Measurements from ENCODE around the gene MROH9. TPM values are rescaled to one million over a fixed set of nuclear protein-coding genes. Genes with fewer than 3 reads are reported as not detected.

MROH9 gene
- total RNA-seq (ENCODE audit: unreplicated experiment): not detected
- long read RNA-seq: 0 reads

GRCh38 chr1:170935231-170935630 lies at the start of gene MROH9:
TSS of gene MROH9 (plus strand) at chr1:170935534. CDS start at chr1:170945557, 10,023 bp downstream.
- Mint-ChIP-seq H3K27me3 (ENCODE audit: unreplicated experiment) (no peaks in the 10 kb centered on the region), H3K9me3 (ENCODE audit: unreplicated experiment) (no peaks in the 10 kb centered on the region)
- TF ChIP-seq, protein P1, sequence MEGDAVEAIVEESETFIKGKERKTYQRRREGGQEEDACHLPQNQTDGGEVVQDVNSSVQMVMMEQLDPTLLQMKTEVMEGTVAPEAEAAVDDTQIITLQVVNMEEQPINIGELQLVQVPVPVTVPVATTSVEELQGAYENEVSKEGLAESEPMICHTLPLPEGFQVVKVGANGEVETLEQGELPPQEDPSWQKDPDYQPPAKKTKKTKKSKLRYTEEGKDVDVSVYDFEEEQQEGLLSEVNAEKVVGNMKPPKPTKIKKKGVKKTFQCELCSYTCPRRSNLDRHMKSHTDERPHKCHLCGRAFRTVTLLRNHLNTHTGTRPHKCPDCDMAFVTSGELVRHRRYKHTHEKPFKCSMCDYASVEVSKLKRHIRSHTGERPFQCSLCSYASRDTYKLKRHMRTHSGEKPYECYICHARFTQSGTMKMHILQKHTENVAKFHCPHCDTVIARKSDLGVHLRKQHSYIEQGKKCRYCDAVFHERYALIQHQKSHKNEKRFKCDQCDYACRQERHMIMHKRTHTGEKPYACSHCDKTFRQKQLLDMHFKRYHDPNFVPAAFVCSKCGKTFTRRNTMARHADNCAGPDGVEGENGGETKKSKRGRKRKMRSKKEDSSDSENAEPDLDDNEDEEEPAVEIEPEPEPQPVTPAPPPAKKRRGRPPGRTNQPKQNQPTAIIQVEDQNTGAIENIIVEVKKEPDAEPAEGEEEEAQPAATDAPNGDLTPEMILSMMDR (IDR thresholded peaks at IDR 0.05; ENCODE audit: partially characterized antibody, unreplicated experiment): no peak

GRCh38 chr1:170885551-170885950 lies 49.8 kb upstream of the MROH9 start:
- Mint-ChIP-seq H3K27ac (ENCODE audit: unreplicated experiment) (no peak overlapping the region), H3K9me3 (ENCODE audit: unreplicated experiment) (no peaks in the 10 kb centered on the region), H3K4me3 (ENCODE audit: unreplicated experiment) (no peak overlapping the region), H3K27me3 (ENCODE audit: unreplicated experiment) (no peaks in the 10 kb centered on the region), H3K4me1 (ENCODE audit: low read depth, unreplicated experiment) (no peaks in the 10 kb centered on the region), H3K36me3 (ENCODE audit: unreplicated experiment) (no peaks in the 10 kb centered on the region)
- no peak for DNase-seq
- TF ChIP-seq, protein P1 (IDR thresholded peaks at IDR 0.05; ENCODE audit: partially characterized antibody, unreplicated experiment): no peak

More at GRCh38 chr1:170935231-170935630, at the start of gene MROH9:
- Mint-ChIP-seq H3K36me3 (ENCODE audit: unreplicated experiment) (no peaks in the 10 kb centered on the region), H3K4me3 (ENCODE audit: unreplicated experiment) (no peak within 1 kb of the TSS), H3K27ac (ENCODE audit: unreplicated experiment) (no peak within 1 kb of the TSS), H3K4me1 (ENCODE audit: low read depth, unreplicated experiment) (no peaks in the 10 kb centered on the region)
- no peak for DNase-seq

DNA sequence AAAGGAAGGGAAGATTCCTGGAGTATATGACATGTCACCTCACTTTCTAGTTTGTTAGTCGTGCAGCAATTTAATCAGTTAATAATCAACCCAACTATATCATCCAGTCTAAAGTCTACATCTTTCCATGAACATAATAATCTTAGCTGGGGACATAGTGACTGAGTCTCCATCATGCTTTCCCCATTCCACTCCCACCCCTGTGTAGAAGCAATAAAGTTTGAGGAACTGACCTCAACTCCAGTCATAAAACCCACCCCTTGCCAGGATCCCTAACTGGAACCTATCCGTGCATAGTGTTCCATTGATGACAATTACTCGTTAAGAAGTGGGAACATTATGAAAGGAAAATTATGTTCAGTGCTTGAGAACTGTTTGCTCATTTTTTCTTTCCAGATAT lies 48.9 kb upstream of the MROH9 start:
- no peaks in the 10 kb centered on the region for H3K27me3 Mint-ChIP-seq (ENCODE audit: unreplicated experiment)
- no peaks in the 10 kb centered on the region for H3K36me3 Mint-ChIP-seq (ENCODE audit: unreplicated experiment)
- no peaks in the 10 kb centered on the region for H3K4me1 Mint-ChIP-seq (ENCODE audit: low read depth, unreplicated experiment)
- no peak for DNase-seq
- TF ChIP-seq, protein P1 (IDR thresholded peaks at IDR 0.05; ENCODE audit: partially characterized antibody, unreplicated experiment): no peak
- H3K27ac Mint-ChIP-seq (ENCODE audit: unreplicated experiment): no peak overlapping the region
- H3K4me3 Mint-ChIP-seq (ENCODE audit: unreplicated experiment): no peak overlapping the region
- H3K9me3 Mint-ChIP-seq (ENCODE audit: unreplicated experiment): no peaks in the 10 kb centered on the region

- Mint-ChIP-seq H3K36me3 (ENCODE audit: unreplicated experiment) (no peaks in the 10 kb centered on the region), H3K9me3 (ENCODE audit: unreplicated experiment) (no peaks in the 10 kb centered on the region), H3K4me3 (ENCODE audit: unreplicated experiment) (no peak overlapping the region), H3K27me3 (ENCODE audit: unreplicated experiment) (no peaks in the 10 kb centered on the region), H3K4me1 (ENCODE audit: low read depth, unreplicated experiment) (no peaks in the 10 kb centered on the region), H3K27ac (ENCODE audit: unreplicated experiment) (no peak overlapping the region)
- TF ChIP-seq, protein P1 (IDR thresholded peaks at IDR 0.05; ENCODE audit: partially characterized antibody, unreplicated experiment): no peak
- DNase-seq: no peak
Measured at GRCh38 chr1:170887726-170888125, 47.6 kb upstream of the MROH9 start.

DNA sequence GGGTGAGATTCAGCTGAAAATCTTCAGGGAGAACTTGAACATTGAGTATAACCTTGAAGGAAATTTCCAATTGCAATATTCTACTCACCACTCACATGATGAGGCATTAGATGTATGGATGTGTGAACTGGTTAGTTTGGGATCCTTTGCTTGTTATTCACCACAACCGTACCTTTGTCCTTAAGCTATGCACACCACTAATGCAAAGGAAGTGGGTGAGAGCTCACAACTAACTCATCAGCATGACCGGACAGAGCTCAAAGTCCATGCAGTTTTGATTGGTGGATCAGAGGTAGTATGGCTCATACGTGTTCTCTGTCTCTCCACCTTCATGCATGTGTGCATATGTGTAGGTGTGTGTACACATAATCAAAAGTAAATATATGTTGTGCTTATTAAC lies 43.5 kb upstream of the MROH9 start:
- Mint-ChIP-seq H3K27ac (ENCODE audit: unreplicated experiment) (no peak overlapping the region), H3K9me3 (ENCODE audit: unreplicated experiment) (no peaks in the 10 kb centered on the region), H3K4me1 (ENCODE audit: low read depth, unreplicated experiment) (no peaks in the 10 kb centered on the region), H3K4me3 (ENCODE audit: unreplicated experiment) (no peak overlapping the region), H3K27me3 (ENCODE audit: unreplicated experiment) (no peaks in the 10 kb centered on the region), H3K36me3 (ENCODE audit: unreplicated experiment) (no peaks in the 10 kb centered on the region)
- TF ChIP-seq, protein P1 (IDR thresholded peaks at IDR 0.05; ENCODE audit: partially characterized antibody, unreplicated experiment): no peak
- DNase-seq: no peak
